ENCODE results near the gene GKN2.
"Not testable (repeated sequence)": the region's sequence is repeated elsewhere in the genome, so short reads cannot be mapped to it uniquely, and the experiment has no call there.

DNA sequence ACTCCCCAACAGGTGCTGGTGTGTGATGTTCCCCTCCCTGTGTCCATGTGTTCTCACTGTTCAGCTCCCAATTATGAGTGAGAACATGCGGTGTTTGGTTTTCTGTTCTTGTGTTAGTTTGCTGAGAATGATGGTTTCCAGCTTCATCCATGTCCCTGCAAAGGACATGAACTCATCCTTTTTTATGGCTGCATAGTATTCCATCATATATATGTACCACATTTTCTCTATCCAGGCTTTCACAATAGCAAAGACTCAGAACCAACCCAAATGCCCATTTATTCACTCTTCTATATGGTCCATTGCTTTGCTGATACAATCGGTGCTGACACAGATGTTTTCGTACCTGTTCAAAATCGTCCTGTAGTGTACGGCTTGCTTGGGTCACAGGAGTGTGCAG, 2.7 kb upstream of the GKN2 start:
- TF ChIP-seq, protein P1, sequence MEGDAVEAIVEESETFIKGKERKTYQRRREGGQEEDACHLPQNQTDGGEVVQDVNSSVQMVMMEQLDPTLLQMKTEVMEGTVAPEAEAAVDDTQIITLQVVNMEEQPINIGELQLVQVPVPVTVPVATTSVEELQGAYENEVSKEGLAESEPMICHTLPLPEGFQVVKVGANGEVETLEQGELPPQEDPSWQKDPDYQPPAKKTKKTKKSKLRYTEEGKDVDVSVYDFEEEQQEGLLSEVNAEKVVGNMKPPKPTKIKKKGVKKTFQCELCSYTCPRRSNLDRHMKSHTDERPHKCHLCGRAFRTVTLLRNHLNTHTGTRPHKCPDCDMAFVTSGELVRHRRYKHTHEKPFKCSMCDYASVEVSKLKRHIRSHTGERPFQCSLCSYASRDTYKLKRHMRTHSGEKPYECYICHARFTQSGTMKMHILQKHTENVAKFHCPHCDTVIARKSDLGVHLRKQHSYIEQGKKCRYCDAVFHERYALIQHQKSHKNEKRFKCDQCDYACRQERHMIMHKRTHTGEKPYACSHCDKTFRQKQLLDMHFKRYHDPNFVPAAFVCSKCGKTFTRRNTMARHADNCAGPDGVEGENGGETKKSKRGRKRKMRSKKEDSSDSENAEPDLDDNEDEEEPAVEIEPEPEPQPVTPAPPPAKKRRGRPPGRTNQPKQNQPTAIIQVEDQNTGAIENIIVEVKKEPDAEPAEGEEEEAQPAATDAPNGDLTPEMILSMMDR (IDR thresholded peaks at IDR 0.05; ENCODE audit: low read length) = not testable (repeated sequence)
- TF ChIP-seq EZH2phosphoT487 (IDR thresholded peaks at IDR 0.05; ENCODE audit: low read length); EZH2 (optimal IDR thresholded peaks at IDR 0.05; ENCODE audit: low read depth, low read length): not testable (repeated sequence)
